Ishikawa (cell line): Measurements from ENCODE around the gene COPE.

Experiments
- CEBPB ChIP-seq: IDR thresholded peaks from 2 replicates; pipeline ENCODE4 v1.6.1; 2012
- CREB1 ChIP-seq: IDR thresholded peaks from 2 replicates; pipeline ENCODE4 v1.6.1; 2012; ENCODE audit warnings: low read depth
- EGR1 ChIP-seq: IDR thresholded peaks from 2 replicates; pipeline ENCODE4 v1.6.1; 2012
- EP300 ChIP-seq: IDR thresholded peaks from 2 replicates; pipeline ENCODE4 v1.6.1; 2012; ENCODE audit warnings: borderline replicate concordance
- FOXM1 ChIP-seq: IDR thresholded peaks from 2 replicates; pipeline ENCODE4 v1.6.1; 2012; ENCODE audit warnings: low read depth, borderline replicate concordance
- MAX ChIP-seq: IDR thresholded peaks from 2 replicates; pipeline ENCODE4 v1.6.1; 2012
- NFIC ChIP-seq: IDR thresholded peaks from 2 replicates; pipeline ENCODE4 v1.6.1; 2012
- RAD21 ChIP-seq: IDR thresholded peaks from 2 replicates; pipeline ENCODE4 v1.6.1; 2012; ENCODE audit warnings: low read depth
- REST ChIP-seq: IDR thresholded peaks from 2 replicates; pipeline ENCODE4 v1.6.1; 2012; ENCODE audit warnings: low read depth, mild to moderate bottlenecking
- TAF1 ChIP-seq: IDR thresholded peaks from 2 replicates; pipeline ENCODE4 v1.6.1; 2012; ENCODE audit warnings: low read depth, mild to moderate bottlenecking
- TCF12 ChIP-seq: IDR thresholded peaks from 2 replicates; pipeline ENCODE4 v1.6.1; 2012; ENCODE audit warnings: low read depth
- TEAD4 ChIP-seq: IDR thresholded peaks from 2 replicates; pipeline ENCODE4 v1.6.1; 2012
- USF1 ChIP-seq: IDR thresholded peaks from 2 replicates; pipeline ENCODE4 v1.6.1; 2012
- YY1 ChIP-seq: IDR thresholded peaks from 2 replicates; pipeline ENCODE4 v1.6.1; 2012; ENCODE audit warnings: low read depth
- ZBTB7A ChIP-seq: IDR thresholded peaks from 2 replicates; pipeline ENCODE4 v1.6.1; 2012; ENCODE audit warnings: low read depth

COPE gene

GRCh38 chr19:18897094-18898029, 21.8 kb downstream of the COPE start:
- no peak for TF ChIP-seq CREB1
- no peak for TF ChIP-seq NFIC
- TF ChIP-seq RAD21: no peak
- TF ChIP-seq ZBTB7A: no peak
- TF ChIP-seq YY1: no peak
- TF ChIP-seq USF1: no peak
- no peak for TF ChIP-seq FOXM1
- TF ChIP-seq MAX: no peak
- TF ChIP-seq REST: no peak
- TF ChIP-seq EGR1: no peak
- TF ChIP-seq TEAD4: no peak
- TF ChIP-seq TCF12: no peak
- no peak for TF ChIP-seq TAF1
- TF ChIP-seq EP300: no peak
- no peak for TF ChIP-seq CEBPB

GRCh38 chr19:18896421-18896841, 22.8 kb downstream of the COPE start:
- TF ChIP-seq RAD21 (no peak), CEBPB (no peak), USF1 (no peak), MAX (no peak), NFIC (no peak), YY1 (no peak), TEAD4 (no peak)

GRCh38 chr19:18895824-18896341, 23.3 kb downstream of the COPE start, which contains the start of gene CERS1:
TSS of gene CERS1 (minus strand) at chr19:18896158. CDS start at chr19:18896072, 86 bp downstream.
- no peak for TF ChIP-seq REST
- no peak for TF ChIP-seq TCF12
- no peak for TF ChIP-seq USF1
- no peak for TF ChIP-seq FOXM1
- no peak for TF ChIP-seq YY1
- no peak for TF ChIP-seq CEBPB
- peak; percentile 22; the same call in 1 of the 2 replicates for TF ChIP-seq MAX
- TF ChIP-seq RAD21: no peak
- no peak for TF ChIP-seq EP300
- TF ChIP-seq NFIC: no peak
- no peak for TF ChIP-seq TEAD4
- peak; percentile 5; the same call in 1 of the 2 replicates for TF ChIP-seq ZBTB7A

- TF ChIP-seq EP300 (no peak), USF1 (no peak), FOXM1 (no peak), RAD21 (peak; percentile 68), MAX (peak; percentile 40; the same call in 1 of the 2 replicates), TAF1 (no peak), REST (no peak), EGR1 (no peak), NFIC (no peak), CEBPB (no peak), ZBTB7A (peak; percentile 78), YY1 (no peak), TCF12 (no peak), CREB1 (no peak), TEAD4 (no peak)
Measured at GRCh38 chr19:18895038-18895823, 24.0 kb downstream of the COPE start.
